Adipocyte (in vitro differentiated cells): ENCODE data around the gene GLRX3.
"Not testable (repeated sequence)": the region's sequence is repeated elsewhere in the genome, so short reads cannot be mapped to it uniquely, and the experiment has no call there.

Experiments used
- DNase-seq: peaks from one replicate; pipeline ENCODE4 v3.0.0-alpha.2; 2015; ENCODE audit warnings: low read depth
- H3K27me3 ChIP-seq: replicated peaks from 2 replicates; pipeline ENCODE4 v1.7.0; 2013; ENCODE audit warnings: mild to moderate bottlenecking, low read length, moderate library complexity; ENCODE audit not compliant: control insufficient read depth, insufficient read depth
- H3K36me3 ChIP-seq: 2 replicates; pipeline ENCODE4 v1.7.0; 2013; ENCODE audit warnings: low read length, mild to moderate bottlenecking, moderate library complexity; ENCODE audit not compliant: control insufficient read depth, insufficient read depth, severe bottlenecking
- H3K4me1 ChIP-seq: 2 replicates; pipeline ENCODE4 v1.7.0; 2013; ENCODE audit warnings: mild to moderate bottlenecking, low read length, moderate library complexity; ENCODE audit not compliant: control insufficient read depth, insufficient read depth
- H3K4me3 ChIP-seq: 2 replicates; pipeline ENCODE4 v1.7.0; 2013; ENCODE audit warnings: mild to moderate bottlenecking, low read length, moderate library complexity
- H3K9ac ChIP-seq: 2 replicates; pipeline ENCODE4 v1.7.0; 2013; ENCODE audit warnings: mild to moderate bottlenecking, low read length, moderate library complexity
- H3K9me3 ChIP-seq: 2 replicates; pipeline ENCODE4 v1.7.0; 2013; ENCODE audit warnings: mild to moderate bottlenecking, low read length, moderate library complexity; ENCODE audit not compliant: control insufficient read depth

GLRX3 gene

GRCh38 chr10:130200179-130201042 lies 64.2 kb downstream of the GLRX3 start:
- Histone ChIP-seq H3K9me3 (no peaks in the 10 kb centered on the region), H3K27me3 (no peaks in the 10 kb centered on the region), H3K36me3 (no peaks in the 10 kb centered on the region), H3K9ac (no peak overlapping the region), H3K4me3 (no peak overlapping the region), H3K4me1 (no peaks in the 10 kb centered on the region)
- no peak for DNase-seq

DNA sequence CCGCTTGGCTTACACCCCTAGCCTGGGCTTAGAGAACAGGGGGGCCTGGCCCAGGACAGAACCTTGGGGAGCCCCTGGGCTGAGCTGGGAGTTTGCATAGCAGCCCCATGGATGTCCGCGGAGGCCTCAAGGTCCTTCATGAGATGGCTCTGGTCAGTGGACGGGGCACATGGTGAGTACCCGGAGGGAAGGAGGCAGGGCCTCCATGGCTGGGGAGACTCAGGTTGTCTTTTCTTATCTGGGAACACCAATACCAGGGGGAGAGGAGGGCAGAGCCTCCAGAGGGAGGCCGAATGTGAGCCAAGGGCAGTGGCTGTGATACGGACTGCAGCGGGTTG lies 64.8 kb downstream of the GLRX3 start:
- Histone ChIP-seq H3K27me3 (no peaks in the 10 kb centered on the region), H3K36me3 (no peaks in the 10 kb centered on the region), H3K9me3 (no peaks in the 10 kb centered on the region), H3K4me1 (no peaks in the 10 kb centered on the region), H3K4me3 (no peak overlapping the region), H3K9ac (no peak overlapping the region)
- no peak for DNase-seq

DNA sequence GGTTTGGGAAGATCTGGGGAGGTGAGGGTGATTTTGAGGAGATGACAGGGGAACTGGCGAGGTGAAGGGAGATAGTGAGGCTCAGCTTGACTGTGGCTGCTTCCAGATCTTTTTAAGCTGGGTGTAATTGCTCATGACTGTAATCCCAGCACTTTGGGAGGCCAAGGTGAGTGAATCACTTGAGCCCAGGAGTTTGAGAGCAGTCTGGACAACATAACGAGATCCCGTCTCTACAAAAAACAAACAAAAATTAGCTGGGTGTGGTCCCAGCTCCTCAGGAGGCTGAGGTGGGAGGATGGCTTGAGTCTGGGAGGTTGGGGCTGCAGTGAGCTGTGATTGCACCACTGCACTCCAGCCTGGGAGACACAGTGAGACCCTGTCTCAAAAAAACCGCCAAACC lies 66.0 kb downstream of the GLRX3 start:
- not testable (repeated sequence) for H3K36me3 ChIP-seq, H3K9me3 ChIP-seq, H3K9ac ChIP-seq, H3K4me1 ChIP-seq, H3K27me3 ChIP-seq, DNase-seq, H3K4me3 ChIP-seq

- H3K9me3 ChIP-seq: no peaks in the 10 kb centered on the region
- H3K4me1 ChIP-seq: no peaks in the 10 kb centered on the region
- no peak overlapping the region for H3K9ac ChIP-seq
- H3K27me3 ChIP-seq: no peaks in the 10 kb centered on the region
- H3K4me3 ChIP-seq: no peak overlapping the region
- no peak for DNase-seq
- no peaks in the 10 kb centered on the region for H3K36me3 ChIP-seq
These were observed 66.9 kb downstream of the GLRX3 start for GRCh38 chr10:130202984-130203621.

- Histone ChIP-seq H3K9ac (no peak overlapping the region), H3K27me3 (no peaks in the 10 kb centered on the region), H3K9me3 (no peaks in the 10 kb centered on the region), H3K36me3 (no peaks in the 10 kb centered on the region), H3K4me1 (no peaks in the 10 kb centered on the region), H3K4me3 (no peak overlapping the region)
- DNase-seq: no peak
These were observed 67.4 kb downstream of the GLRX3 start for GRCh38 chr10:130203626-130204025.

DNA sequence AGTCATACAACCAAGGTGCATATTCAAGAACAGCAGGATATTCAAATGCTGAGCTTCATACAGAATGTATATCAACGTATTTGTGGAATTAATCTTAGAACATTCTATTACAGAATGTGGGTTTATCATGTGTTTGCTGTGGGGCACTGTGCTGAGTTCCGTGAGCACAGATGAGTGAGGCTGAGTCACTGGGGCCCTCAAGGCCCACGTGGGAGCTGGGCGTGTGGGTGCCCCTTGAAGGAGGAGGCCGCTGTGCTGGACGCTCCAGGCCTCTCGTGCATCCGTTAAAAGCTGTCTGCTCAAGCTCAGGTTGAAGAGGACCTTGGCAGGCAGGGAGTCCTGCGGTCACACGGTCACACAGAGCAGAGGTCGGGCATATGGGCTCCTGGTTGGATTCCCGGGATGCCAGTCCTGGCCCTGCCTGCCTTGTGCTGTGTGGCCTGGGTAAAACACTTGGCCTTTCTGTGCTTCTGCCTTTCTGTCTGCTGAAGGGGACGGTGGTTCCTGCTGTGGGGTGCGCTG lies 70.1 kb downstream of the GLRX3 start:
- Histone ChIP-seq H3K9ac (no peak overlapping the region), H3K4me1 (no peaks in the 10 kb centered on the region), H3K36me3 (no peaks in the 10 kb centered on the region), H3K9me3 (no peaks in the 10 kb centered on the region), H3K27me3 (peaks cover 5% of the 10 kb centered on the region), H3K4me3 (no peak overlapping the region)
- DNase-seq: no peak

DNA sequence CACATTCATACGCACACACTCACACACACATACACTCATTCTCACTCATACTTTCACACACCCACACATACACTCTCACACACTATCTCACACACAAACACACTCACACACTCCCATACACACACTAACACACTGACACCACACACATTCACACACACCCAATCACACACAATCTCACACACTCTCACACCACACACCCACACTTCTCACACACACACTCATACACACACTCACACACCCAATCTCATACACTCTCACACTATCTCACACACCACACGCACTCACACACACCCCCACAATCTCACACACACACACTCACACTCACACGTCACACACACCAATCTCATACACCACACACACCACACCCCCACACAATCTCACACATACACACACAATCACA lies 71.0 kb downstream of the GLRX3 start:
- peaks cover 5% of the 10 kb centered on the region for H3K27me3 ChIP-seq
- DNase-seq: no peak
- H3K4me3 ChIP-seq: no peak overlapping the region
- H3K36me3 ChIP-seq: no peaks in the 10 kb centered on the region
- H3K9me3 ChIP-seq: no peaks in the 10 kb centered on the region
- H3K4me1 ChIP-seq: no peaks in the 10 kb centered on the region
- no peak overlapping the region for H3K9ac ChIP-seq

- no peak for DNase-seq
- no peak overlapping the region for H3K4me3 ChIP-seq
- H3K9ac ChIP-seq: no peak overlapping the region
- peaks cover 5% of the 10 kb centered on the region for H3K27me3 ChIP-seq
- no peaks in the 10 kb centered on the region for H3K9me3 ChIP-seq
- no peaks in the 10 kb centered on the region for H3K36me3 ChIP-seq
- no peaks in the 10 kb centered on the region for H3K4me1 ChIP-seq
These were observed 72.6 kb downstream of the GLRX3 start for GRCh38 chr10:130208807-130209206.

GRCh38 chr10:130212746-130213145 lies 76.6 kb downstream of the GLRX3 start:
- Histone ChIP-seq H3K9ac (no peak overlapping the region), H3K9me3 (no peaks in the 10 kb centered on the region), H3K27me3 (peaks cover 9% of the 10 kb centered on the region), H3K4me3 (no peak overlapping the region), H3K4me1 (no peaks in the 10 kb centered on the region), H3K36me3 (no peaks in the 10 kb centered on the region)
- DNase-seq: no peak

- no peaks in the 10 kb centered on the region for H3K9me3 ChIP-seq
- H3K4me3 ChIP-seq: no peak overlapping the region
- H3K27me3 ChIP-seq: peaks cover 9% of the 10 kb centered on the region
- H3K9ac ChIP-seq: no peak overlapping the region
- no peaks in the 10 kb centered on the region for H3K36me3 ChIP-seq
- no peaks in the 10 kb centered on the region for H3K4me1 ChIP-seq
- no peak for DNase-seq
These were observed 77.3 kb downstream of the GLRX3 start for GRCh38 chr10:130213286-130214080.

DNA sequence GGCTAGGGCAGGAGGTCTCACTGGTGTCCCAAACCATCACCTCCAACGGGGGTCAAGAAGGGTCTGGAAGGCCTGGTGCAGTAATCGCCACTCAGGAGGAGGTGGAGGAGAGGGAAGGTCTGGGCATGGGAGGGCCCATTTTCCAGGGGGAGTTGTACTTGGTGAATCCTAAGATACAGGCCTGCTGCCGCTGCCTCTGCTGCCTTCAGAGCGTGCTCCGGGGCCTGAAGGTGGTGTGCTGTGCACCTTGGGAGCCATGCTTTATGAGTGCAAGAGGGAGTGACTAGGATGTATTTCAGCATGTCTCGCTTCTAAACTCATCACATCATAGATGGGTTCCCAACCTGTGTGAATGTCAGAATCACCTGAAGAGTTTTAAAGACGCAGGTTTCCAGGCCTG lies 78.2 kb downstream of the GLRX3 start:
- H3K9me3 ChIP-seq: no peaks in the 10 kb centered on the region
- H3K9ac ChIP-seq: no peak overlapping the region
- H3K27me3 ChIP-seq: peaks cover 9% of the 10 kb centered on the region
- no peaks in the 10 kb centered on the region for H3K36me3 ChIP-seq
- DNase-seq: no peak
- no peaks in the 10 kb centered on the region for H3K4me1 ChIP-seq
- H3K4me3 ChIP-seq: no peak overlapping the region
